GM21619 (cell line): ENCODE data around the gene S100PBP.

Source experiments
- ATAC-seq: cut with Tn5 transposase; IDR thresholded peaks from one replicate; pipeline ENCODE4 v1.9.1; 2021; ENCODE audit not compliant: unreplicated experiment

S100PBP gene

DNA sequence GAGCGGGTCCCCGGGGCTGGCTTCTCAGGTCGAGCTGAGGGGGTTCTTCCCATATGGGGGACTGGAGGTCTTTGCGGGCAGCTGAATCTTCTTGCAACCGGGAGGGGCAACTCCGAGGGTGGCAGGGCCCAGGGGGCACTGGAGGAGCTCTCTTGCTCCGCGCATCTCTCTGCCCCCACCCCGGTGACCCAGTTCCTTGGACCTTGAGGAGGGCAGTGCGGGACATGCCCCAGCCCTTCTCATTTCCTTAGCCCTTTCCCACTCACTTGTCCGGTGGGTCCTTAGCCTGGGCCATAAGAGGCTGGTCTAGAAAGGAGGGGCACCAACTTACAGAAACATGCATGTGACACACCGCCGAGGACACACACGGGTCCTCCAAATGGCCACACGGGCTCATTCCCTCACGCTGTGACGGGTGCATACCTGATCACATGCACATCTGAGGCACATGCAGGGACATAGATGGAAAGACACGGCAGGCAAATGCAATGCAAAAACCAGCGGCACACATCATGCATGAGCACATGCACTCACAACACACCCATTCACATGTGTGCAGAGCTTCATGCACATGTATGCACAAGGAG is 69.5 kb downstream of the S100PBP start:
- no peak for ATAC-seq

DNA sequence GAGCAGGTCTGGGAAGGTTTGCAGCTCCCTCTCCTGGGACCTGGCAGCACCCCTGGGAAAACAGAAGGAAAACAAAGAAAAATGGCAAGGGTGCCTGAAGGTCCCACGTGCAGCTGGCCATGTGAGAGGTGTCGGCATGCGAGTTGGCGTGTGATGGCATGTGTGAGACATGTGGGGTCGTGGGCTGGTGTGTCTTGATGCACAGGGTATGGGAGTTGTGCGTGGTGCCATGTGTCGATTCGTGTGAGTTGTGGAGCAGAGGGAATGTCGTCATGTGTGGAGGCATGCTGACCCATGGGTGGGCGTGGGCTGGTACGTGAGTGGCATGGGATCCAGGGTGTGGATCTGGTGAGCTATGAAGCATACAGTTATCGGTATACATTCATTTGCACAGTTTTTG is 70.2 kb downstream of the S100PBP start:
- ATAC-seq = no peak

DNA sequence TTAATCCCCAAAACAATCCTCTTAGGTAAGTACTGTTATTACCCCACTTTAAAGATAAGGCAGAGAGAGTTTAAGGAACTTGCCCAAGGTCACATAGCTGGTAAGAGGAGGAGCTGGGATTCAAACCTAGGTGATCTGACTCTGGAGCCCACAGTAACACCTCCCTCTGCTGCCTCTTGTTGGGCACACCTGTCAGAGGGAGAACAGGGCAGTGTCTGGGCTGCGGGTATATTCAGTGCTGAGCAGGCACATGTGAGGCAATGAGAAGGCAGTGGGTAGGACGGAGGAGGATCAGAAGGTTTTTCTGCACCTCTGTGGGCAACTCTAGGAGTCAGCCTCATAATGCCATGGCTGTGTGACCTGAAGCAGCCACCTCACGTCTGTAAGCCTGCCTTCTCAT is 70.7 kb downstream of the S100PBP start:
- no peak for ATAC-seq

DNA sequence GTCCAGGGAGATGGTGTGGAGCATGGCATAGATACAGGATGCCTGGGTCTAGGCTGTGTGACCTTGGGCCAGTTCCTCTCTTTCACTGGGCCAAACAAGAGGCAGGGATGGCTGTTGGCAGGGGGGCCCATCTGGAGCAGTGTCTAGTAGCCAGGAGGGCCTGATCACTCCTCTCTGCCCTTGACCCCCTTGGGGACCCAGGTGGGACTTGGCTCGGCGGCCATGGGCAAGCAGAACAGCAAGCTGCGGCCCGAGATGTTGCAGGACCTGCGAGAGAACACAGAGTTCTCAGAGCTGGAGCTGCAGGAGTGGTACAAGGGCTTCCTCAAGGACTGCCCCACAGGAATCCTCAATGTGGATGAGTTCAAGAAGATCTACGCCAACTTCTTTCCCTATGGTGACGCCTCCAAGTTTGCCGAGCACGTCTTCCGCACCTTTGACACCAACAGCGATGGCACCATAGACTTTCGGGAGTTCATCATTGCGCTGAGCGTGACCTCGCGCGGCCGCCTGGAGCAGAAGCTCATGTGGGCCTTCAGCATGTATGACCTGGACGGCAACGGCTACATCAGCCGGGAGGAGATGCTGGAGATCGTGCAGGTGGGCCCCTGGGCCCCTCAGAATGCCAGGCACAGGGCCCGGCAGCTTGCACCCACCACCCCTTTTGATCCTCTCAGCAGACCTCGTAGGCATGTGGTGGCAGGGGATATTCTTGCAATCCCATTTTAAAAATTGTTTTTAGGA is 71.4 kb downstream of the S100PBP start:
- no peak for ATAC-seq

DNA sequence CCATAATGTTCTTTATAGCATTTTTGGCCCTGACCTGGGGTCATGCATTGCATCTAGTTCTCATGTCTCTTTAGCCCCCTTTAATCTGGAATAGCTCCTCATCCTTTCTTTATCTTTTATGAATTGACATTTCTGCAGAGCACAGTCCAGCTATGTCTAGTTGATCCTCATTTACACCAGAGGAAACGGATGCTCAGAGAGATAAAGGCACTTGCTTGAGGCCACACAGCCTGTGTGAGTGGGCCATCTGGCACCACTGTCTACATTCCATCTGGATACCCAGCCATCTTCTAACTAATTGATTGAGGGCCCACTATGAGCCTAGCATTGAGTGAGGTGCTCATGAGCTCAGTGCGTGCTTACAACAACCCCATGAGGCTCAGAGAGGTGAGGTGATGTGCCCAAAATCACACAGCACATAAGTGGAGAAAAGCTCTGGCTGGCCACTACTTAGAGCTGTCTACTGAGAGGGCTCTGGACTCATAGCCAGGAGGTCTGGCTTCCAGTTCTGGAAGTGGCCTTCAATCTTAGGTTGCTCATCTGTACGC is 72.4 kb downstream of the S100PBP start:
- ATAC-seq = no peak

DNA sequence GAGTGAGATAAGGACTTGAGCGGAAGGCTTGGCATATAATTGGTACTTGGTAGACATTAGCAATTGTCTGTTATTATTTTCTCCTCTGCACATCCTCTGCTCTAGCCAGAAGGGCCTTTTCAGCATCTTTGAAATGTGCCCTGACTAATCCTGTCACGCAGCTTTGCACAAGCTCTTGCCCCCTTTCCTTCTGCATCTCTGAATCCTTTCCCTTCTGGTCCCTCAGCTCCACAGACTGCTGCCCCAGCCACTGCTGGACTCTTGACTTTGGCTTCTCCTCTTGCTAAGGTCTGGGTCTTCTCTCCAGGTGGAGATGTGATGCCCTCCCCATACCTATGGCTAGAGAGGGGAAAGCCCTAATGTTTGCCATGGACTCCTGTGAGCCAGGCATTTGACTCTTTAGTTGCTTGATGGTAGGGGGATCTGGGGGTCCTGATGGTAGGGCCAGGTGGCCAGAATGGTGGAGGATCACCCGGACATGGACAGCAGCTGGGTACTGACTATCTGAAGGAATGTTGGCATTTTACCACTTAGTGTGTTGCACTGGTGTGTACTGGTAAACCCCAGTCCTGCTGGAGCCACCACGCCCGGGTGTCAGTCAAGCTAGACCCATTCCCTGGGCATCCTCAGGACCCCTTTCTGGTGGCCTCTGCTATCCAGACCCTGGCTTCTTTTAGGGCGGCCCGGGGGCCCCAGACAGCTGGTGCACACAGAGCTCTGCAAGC is 73.2 kb downstream of the S100PBP start:
- no peak for ATAC-seq

DNA sequence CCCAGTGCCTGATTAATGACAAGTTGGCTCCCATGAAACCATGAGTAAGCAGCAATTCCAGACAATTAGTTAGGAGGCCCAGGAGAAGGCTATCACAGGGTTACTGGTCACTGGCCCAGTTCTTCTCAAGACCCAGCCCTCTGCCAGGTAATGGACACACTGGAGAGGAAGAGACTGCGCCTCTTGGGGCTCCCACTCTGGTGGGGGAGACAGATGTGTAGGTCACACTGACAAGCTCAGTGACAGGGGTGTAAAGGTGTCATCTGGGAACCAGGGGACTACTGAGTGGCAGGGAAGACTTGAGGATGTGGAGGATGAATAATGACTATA is 73.8 kb downstream of the S100PBP start:
- no peak for ATAC-seq

DNA sequence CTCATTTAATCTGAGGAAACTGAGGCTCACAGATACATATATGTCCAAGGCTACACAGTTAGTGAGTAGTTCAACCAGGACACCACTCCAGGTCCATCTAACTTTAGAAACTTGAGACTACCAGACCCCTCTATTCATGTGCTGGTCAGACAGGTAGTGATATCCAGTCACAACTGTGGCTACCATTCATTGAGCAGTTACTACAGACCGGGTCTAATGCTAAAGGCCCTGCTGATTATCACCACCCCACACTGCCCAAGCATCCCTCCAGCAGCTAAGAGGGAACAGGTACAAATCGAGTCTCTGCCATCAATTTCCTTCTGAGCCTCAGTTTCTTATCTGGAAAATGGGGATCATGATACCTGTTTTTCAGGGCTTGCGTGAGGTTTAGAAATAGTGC is 74.2 kb downstream of the S100PBP start:
- no peak for ATAC-seq

DNA sequence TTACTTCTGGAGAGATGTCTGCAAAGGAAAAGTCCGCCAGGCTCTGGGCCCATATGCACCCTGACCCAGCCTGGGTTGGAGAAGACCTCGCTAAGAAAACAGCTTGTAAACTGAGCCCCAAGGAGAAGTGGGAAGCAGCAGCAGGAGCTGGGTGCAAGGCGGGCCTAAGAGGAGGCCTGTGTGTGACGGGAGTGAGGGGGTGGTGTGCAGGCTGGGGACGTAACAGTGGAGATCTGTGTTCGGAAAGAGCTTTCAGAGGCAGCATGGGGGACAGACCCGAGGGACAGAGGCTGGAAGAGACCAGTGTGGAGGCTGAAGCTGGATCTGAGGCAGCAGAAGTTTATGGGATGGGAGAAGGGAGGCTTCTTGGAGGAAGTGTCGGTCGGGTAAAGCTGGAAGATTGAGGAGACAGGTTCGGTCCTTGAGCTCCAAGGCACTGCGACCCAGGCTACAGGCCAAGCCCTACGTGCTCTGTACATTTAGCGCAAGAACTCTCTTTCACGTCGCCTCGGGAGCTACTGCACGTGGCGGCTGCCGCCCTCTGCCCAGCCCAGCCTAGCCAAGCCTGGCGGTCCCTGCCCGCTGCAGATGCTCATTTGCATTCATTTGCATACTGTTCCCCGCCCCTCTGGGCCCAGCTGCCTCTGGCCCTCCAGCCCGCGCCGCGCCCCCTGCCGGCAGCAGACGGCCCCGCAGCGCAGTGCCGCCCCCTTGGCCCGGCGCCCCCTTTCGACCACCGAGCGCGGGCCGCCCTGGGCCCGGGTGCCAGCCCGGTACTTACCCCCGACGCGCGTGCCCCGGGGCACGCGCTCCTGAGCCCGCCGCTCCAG is 75.1 kb downstream of the S100PBP start:
- no peak for ATAC-seq

DNA sequence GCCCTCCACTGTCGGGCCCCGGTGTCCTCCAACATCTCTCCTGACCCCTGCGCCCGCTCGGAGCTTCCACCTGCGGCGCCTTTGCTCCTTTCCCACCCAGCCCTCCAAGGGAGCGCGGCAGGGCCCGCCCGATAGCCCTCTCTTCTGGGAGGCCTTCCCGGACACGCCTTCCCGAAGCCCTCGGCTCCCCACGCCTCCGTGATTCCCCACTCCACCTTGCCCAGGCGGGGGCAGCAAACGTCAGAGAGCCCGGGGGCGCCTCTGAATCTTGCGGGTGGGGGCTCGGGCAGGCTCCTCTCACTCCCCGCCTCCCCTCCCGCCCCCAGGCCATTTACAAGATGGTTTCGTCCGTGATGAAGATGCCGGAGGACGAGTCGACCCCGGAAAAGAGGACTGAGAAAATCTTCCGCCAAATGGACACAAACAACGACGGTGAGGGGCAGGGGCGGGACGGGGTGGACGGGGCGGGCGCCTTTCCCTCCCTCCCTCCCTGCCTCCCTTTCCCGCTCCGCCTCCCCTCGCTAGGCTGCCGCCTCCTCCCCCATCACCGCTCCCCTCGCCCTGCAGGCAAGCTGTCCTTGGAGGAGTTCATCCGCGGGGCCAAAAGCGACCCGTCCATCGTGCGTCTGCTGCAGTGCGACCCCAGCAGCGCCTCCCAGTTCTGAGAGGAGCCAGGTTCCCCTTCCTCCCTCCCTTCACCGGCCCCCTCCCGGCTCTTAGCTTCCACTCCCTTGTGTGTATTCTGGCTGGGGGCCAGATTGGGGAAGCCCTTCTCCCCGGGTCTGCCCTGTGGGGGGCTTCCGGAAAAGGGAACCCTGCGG is 76.0 kb downstream of the S100PBP start:
- no peak for ATAC-seq

DNA sequence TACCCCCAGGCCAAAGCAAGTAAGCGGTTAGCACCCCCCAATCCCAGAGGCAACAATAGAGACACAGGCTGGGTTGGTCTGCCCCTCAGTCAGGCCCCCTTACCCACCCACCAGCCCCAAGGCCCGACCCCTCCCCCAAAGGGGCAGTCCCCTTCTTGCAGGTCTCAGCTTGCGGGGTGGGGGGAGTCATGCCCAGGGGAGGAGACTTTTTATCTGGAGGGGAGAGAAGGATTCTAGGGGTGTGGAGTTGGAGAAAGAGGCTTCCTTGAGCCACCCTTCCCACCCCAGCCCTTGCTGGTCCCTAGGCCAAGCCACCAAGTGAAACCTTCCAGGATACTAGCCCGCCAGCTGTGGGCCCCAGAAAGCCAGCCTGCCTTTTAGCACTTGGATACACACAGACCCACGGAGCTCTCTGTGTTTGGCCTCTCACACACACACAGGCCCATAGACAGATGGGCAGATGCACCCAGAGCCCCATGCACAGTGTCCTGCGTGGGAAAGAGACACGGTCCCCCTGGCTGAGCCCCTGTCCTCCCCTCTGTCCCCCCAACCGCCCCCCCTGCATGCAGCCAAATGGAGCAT is 76.7 kb downstream of the S100PBP start:
- ATAC-seq = no peak

DNA sequence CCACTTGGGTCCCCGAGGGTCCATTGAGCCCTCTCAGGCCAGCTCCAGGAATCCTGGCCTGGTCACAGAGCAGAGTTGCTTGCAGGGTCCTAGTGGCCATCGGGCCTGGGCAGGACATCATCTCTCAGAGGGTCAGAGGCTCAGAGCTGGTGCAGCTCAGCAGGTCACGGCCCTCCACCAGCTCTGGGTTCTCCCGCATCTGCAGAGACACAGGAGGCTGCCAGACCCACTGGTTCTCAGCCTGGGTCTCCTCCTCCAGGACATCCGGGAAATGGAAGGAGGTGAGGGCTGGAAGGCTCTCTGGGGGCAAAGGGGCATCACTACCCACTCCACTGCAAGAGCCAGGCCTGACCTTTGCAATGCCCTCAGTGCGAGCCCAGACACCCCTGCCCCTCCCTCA is 77.2 kb downstream of the S100PBP start:
- ATAC-seq = no peak

DNA sequence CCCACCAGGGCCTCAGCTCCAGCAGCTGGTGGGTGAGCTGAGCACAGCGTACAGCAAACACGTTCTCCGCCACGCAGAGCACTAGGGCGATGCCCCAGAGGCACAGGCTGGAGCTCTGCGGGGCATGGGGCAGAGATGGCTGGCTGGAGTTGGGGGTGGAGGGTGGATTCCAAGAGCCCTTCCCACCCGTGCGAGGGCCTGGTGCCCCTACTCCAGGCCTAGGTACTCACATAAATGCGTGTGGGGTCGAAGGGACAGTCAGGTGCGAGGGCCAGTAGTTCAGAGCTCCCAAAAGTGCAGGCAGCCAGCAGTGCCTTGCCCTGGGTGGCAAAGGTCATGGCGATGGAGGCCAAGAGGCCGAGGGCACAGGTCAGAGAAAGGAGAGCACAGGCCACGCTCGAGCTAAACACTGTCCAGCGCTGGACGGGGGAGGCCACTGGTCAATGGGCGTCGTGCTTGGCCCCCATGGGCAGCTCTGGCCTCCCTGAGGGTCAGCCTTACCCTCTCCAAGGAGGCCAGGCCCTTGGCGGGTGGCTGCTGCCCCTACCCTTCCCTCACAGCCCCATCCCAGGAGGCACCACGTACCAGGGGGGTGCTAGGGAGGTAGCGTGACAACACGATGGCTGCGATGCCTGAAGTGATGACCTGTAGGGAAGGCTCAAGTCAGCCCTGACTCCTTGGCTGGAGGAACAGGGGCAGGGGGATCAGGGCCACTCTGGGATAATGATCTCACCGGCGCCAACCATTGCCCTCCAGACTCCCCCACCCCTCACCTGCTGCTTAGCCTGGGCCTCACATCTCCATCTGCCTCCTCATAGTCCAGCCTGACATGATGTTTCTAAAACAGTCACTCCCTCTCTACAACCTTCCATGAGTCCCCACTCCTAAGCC is 78.1 kb downstream of the S100PBP start:
- ATAC-seq = no peak

DNA sequence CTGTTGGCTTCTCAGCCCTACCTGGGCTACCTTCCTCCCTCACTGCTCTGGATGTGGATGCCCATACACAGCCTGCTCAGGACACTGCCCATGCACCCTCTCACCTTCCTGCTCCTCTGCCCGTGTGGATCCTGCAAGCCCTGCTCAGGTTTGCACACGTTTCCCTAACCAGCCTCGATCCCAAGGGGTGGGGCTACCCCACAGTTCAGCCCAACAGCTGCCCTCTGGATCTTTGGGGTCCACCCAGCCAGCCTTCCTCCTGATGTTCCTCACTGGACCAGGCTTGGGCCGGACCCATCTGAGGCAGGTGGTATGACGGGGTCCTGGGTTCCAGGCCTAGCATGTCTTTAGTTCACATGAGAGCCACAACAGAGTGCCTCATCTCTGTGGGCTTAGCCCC is 79.0 kb downstream of the S100PBP start:
- ATAC-seq = no peak

DNA sequence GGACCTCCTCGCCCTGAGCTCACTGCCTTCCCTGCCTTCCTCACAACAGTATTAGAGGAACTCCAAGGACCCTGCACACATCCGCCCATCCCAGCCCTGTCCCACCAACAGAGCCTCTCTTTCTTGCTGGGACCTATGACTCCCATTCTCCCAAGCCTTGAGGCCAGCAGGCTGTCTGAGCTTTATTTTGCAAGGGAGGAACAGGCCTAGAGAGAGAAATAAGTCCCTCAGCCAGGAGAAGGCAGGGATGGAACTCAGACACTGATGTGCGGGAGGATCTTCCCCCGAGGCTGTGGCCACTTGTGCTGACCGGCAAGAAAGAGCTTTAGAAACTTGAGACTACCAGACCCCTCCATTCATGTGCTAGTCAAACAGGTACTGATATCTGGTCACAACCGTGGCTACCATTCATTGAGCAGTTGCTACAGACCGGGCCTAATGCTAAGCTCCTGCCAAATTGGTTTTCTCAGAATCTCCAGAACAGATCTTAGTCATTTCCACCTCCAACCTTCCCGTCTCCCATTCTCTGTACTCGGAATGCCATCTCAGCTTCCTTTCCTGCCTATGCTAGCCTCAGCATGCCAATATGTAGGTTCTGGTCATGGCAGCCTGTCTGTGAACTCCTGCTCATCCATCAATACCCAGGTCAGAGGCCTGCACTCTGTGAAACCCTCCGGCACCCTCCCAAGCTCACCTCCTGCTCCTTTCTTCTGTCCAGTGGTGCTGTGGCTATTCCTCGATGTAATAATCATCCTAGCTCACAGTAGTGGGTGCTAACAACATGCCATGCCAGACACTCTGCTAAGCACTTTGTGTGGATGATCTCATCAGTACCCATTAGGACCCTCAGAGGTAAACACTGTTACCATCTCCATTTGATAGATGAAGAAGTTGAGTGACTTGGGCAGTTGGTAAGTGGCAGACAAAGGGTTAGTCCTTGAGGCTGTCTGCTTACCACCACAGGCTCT is 79.9 kb downstream of the S100PBP start:
- no peak for ATAC-seq

DNA sequence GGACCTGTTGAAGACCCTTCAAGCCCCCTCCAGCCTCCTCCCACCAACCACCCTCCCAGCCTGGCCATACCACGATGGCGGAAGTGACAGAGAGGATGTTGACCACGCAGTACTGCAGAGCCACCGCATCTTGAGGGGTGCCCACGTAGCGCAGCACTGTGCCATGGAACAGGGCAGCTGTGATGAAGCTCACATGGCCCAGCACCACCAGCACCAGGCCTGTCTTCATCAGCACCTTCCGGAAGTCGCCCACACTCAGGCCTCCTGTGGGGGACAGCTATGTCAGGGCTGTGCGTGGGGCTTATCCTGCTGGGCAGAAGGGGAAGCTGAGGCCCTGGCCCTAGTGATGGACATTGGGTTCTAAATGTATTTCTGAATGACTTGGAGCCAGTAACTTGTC is 80.6 kb downstream of the S100PBP start:
- no peak for ATAC-seq

DNA sequence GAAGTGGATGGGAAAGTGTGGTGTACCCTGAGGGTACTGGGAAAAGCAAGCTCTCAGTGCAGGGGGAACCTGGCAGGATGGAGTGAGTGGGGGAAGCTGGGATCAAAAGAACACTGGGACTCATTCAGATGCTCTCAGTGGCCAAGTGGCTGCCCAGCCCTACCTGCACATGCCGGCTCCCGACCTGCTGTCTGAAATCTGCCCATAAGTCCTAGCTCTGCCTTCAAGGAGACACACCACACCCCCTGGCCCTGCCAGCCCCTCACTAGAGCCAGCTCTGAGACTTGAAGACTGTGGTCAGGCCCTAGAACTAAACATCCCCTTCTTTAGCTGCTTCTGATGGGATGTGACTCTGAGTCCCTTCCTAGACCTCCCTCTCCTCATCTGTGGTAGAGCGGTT is 81.5 kb downstream of the S100PBP start:
- no peak for ATAC-seq
